ENCODE measurements around the gene GABRG3. TPM values are rescaled to one million over a fixed set of nuclear protein-coding genes. Genes with fewer than 3 reads are reported as not detected.

The GABRG3 gene
- total RNA-seq, 1 experiment from 2014 or later = 0.15 TPM

- Histone ChIP-seq H2BK20ac (ENCODE audit: low read depth, low read length, poor library complexity, severe bottlenecking) (no peak overlapping the region), H2AFZ (ENCODE audit: low read length) (no peak overlapping the region), H3K27ac (ENCODE audit: insufficient read length, low read depth, low read length) (no peak overlapping the region), H2AK5ac (ENCODE audit: insufficient read length, low read length) (no peak overlapping the region), H4K8ac (replicated peaks; ENCODE audit: insufficient read length, low read depth, low read length) (no peak overlapping the region), H3K27me3 (ENCODE audit: insufficient read depth, low read length) (no peaks in the 10 kb centered on the region), H3K4me1 (ENCODE audit: insufficient read depth, low read length) (no peaks in the 10 kb centered on the region), H3K9ac (ENCODE audit: extremely low read depth, insufficient read length, low read length) (no peak overlapping the region), H3T11ph (ENCODE audit: low read length) (no peak overlapping the region), H2BK15ac (ENCODE audit: low read depth, low read length) (no peak overlapping the region), H3K18ac (ENCODE audit: insufficient read length, low read depth, low read length) (no peak overlapping the region), H4K5ac (ENCODE audit: insufficient read length, low read depth, low read length) (no peak overlapping the region), H4K20me1 (ENCODE audit: control insufficient read depth, insufficient read depth, insufficient read length) (no peaks in the 10 kb centered on the region), H3K23ac (ENCODE audit: insufficient read length, low read depth, low read length) (no peak overlapping the region), H3K4ac (ENCODE audit: low read depth, low read length) (no peak overlapping the region), H3K79me1 (ENCODE audit: insufficient read depth, low read depth, low read length, poor library complexity, severe bottlenecking) (no peaks in the 10 kb centered on the region), H2BK120ac (ENCODE audit: low read depth, low read length, poor library complexity, severe bottlenecking) (no peak overlapping the region), H3K4me2 (ENCODE audit: insufficient read depth, insufficient read length, low read length) (no peak overlapping the region), H4K91ac (ENCODE audit: insufficient read length, low read depth, low read length) (no peak overlapping the region), H2BK12ac (ENCODE audit: insufficient read length, low read depth, low read length) (no peak overlapping the region), H3K23me2 (ENCODE audit: insufficient read length, low read depth, low read length, poor library complexity, severe bottlenecking) (no peaks in the 10 kb centered on the region), H3K56ac (ENCODE audit: insufficient read length, low read depth, low read length) (no peak overlapping the region), H3K9me3 (ENCODE audit: control insufficient read depth, low read depth, low read length) (no peaks in the 10 kb centered on the region), H3K14ac (ENCODE audit: insufficient read depth, low read length) (no peak overlapping the region; the same call in 1 of the 2 replicates), H3K79me2 (ENCODE audit: insufficient read depth, low read length) (no peaks in the 10 kb centered on the region), H2BK5ac (ENCODE audit: insufficient read length, low read length) (no peak overlapping the region)
- Mint-ChIP-seq H3K27me3 (ENCODE audit: low read depth) (peaks cover 3% of the 10 kb centered on the region), H3K36me3 (ENCODE audit: insufficient read depth in 1 of 3, low read depth in 3 of 3) (no peaks in the 10 kb centered on the region), H3K27ac (no peak overlapping the region), H3K4me3 (no peak overlapping the region), H3K9me3 (no peaks in the 10 kb centered on the region; a peak in 1 of 5 replicates), H3K4me1 (peaks cover 0 to 5% of the 10 kb centered on the region in 2 experiments; a peak in 2 of 4 replicates)
- no CpG with 5 or more reads among the region's 5 CpGs for WGBS (ENCODE audit: extremely low coverage, insufficient read length, low lambda C conversion rate)
- no peak for TF ChIP-seq CTCF (conservative IDR thresholded peaks at IDR 0.05)
- DNase-seq = no peak
Observed at GRCh38 chr15:27219636-27220035, 248.7 kb downstream of the GABRG3 start.
